CD8-positive, alpha-beta memory T cell (primary cell): Measurements from ENCODE around the gene CCDC112. TPM values are rescaled to one million over a fixed set of nuclear protein-coding genes. Genes with fewer than 3 reads are reported as not detected.

Experiments used
- CTCF ChIA-PET: fragments of 350-600 bp; sonication (Branson Sonifier 250); formaldehyde crosslinking; loops from one replicate; lab custom pipeline; 2021; ENCODE audit warnings: antibody characterized with exemption; lab: Charles Lee
- POLR2A ChIA-PET: fragments of 350-600 bp; sonication (Branson Sonifier 250); formaldehyde crosslinking; loops from one replicate; lab custom pipeline; 2021; ENCODE audit warnings: antibody characterized with exemption; lab: Charles Lee
- DNase-seq, 5 donors: peaks; one replicate each; pipeline versions ENCODE4 v3.0.0 to v3.0.0-alpha.2; 2020 to 2022; ENCODE audit warnings: mixed read lengths in 1 of 5
- H3K27ac ChIP-seq: one replicate; pipeline ENCODE4 v1.7.0; 2013; ENCODE audit warnings: low read depth, mild to moderate bottlenecking, low read length, moderate library complexity
- H3K27me3 ChIP-seq: 2 replicates; pipeline ENCODE4 v1.7.0; 2013; ENCODE audit warnings: low read length, mild to moderate bottlenecking; ENCODE audit not compliant: insufficient read depth, poor library complexity, severe bottlenecking
- H3K36me3 ChIP-seq: 2 replicates; pipeline ENCODE4 v1.7.0; 2013; ENCODE audit warnings: mild to moderate bottlenecking, low read length, moderate library complexity; ENCODE audit not compliant: insufficient read depth
- H3K4me1 ChIP-seq: 2 replicates; pipeline ENCODE4 v1.7.0; 2013; ENCODE audit warnings: mild to moderate bottlenecking, low read length, moderate library complexity; ENCODE audit not compliant: insufficient read depth
- H3K4me3 ChIP-seq: 2 replicates; pipeline ENCODE4 v1.7.0; 2013; ENCODE audit warnings: mild to moderate bottlenecking, low read length
- H3K9me3 ChIP-seq: 2 replicates; pipeline ENCODE4 v1.7.0; 2013; ENCODE audit warnings: mild to moderate bottlenecking, low read length
- H3K27ac Mint-ChIP-seq, 8 donors: one replicate each; pipeline ENCODE4 v1.8.0; 2020 to 2021; ENCODE audit warnings: mixed read lengths in 8 of 8, mild to moderate bottlenecking in 6 of 8, inconsistent platforms in 3 of 8, moderate library complexity in 3 of 8
- H3K27me3 Mint-ChIP-seq, 2 donors: one replicate each; pipeline ENCODE4 v1.8.0; 2020 to 2021; ENCODE audit warnings: mixed read lengths in 2 of 2, mild to moderate bottlenecking in 1 of 2, moderate library complexity in 1 of 2
- H3K36me3 Mint-ChIP-seq, 3 donors: one replicate each; pipeline ENCODE4 v1.8.0; 2020 to 2021; ENCODE audit warnings: mixed read lengths in 3 of 3, inconsistent platforms in 1 of 3, mild to moderate bottlenecking in 1 of 3
- H3K4me1 Mint-ChIP-seq, 3 donors: one replicate each; pipeline ENCODE4 v1.8.0; 2020 to 2021; ENCODE audit warnings: mixed read lengths in 3 of 3, inconsistent platforms in 1 of 3, mild to moderate bottlenecking in 1 of 3
- H3K4me3 Mint-ChIP-seq, 7 donors: one replicate each; pipeline ENCODE4 v1.8.0; 2020 to 2021; ENCODE audit warnings: mixed read lengths in 7 of 7, mild to moderate bottlenecking in 6 of 7, moderate library complexity in 4 of 7, inconsistent platforms in 2 of 7
- H3K9me3 Mint-ChIP-seq, 5 donors: one replicate each; pipeline ENCODE4 v1.8.0; 2020 to 2022; ENCODE audit warnings: mixed read lengths in 5 of 5, mild to moderate bottlenecking in 3 of 5, moderate library complexity in 2 of 5, inconsistent platforms in 1 of 5
- polyA plus RNA-seq: library from polyadenylated mRNA; unstranded; fragments of 300-500 nt; fragmentation: Illumina TruSeq; gene quantifications from one replicate; pipeline ENCODE4 v1.2.3, GENCODE V29; 2021
- total RNA-seq, 2 experiments: library from RNA; stranded (reverse); gene quantifications; one replicate each; pipeline ENCODE4 v1.2.3, GENCODE V29; 2021

Gene CCDC112
- total and polyA plus RNA-seq, 3 experiments from 2014 or later, result 1.6 to 4.8 (median 2.2) TPM

- Histone ChIP-seq H3K27me3 (no peaks in the 10 kb centered on the region), H3K36me3 (peaks cover 28% of the 10 kb centered on the region), H3K27ac (no peak overlapping the region), H3K4me3 (no peak overlapping the region), H3K9me3 (no peaks in the 10 kb centered on the region), H3K4me1 (no peaks in the 10 kb centered on the region)
- H3K4me1 Mint-ChIP-seq, result peaks cover 2 to 8% (median 5%) of the 10 kb centered on the region in 3 donors
- H3K27ac Mint-ChIP-seq, result no peak overlapping the region
- DNase-seq, result no peak
- peaks cover 15 to 64% (median 38%) of the 10 kb centered on the region in 3 donors for H3K36me3 Mint-ChIP-seq
- H3K27me3 Mint-ChIP-seq, result no peaks in the 10 kb centered on the region
- H3K4me3 Mint-ChIP-seq, result no peak overlapping the region
- POLR2A ChIA-PET, result no interaction called here
- CTCF ChIA-PET, result no interaction called here
- H3K9me3 Mint-ChIP-seq, result no peaks in the 10 kb centered on the region
Measured at GRCh38 chr5:115227281-115227680, 69.2 kb downstream of the CCDC112 start.

Other genes starting within 250 kb of the CCDC112 start
- under 1 TPM; 0.15 to 0.58 TPM for gene TRIM36, start 126.7 kb downstream of the CCDC112 start, total RNA-seq
- not detected for gene TRIM36, start 126.7 kb downstream of the CCDC112 start, polyA plus RNA-seq
- 10 to 100 TPM; 44.0 to 46.1 TPM for gene PGGT1B, start 33.8 kb downstream of the CCDC112 start, total RNA-seq
- 12.5 TPM for gene PGGT1B, start 33.8 kb downstream of the CCDC112 start, polyA plus RNA-seq
- gene FEM1C, start 248.1 kb upstream of the CCDC112 start, total RNA-seq, result 10 to 100 TPM; 14.1 to 14.7 TPM
- 2.9 TPM for gene FEM1C, start 248.1 kb upstream of the CCDC112 start, polyA plus RNA-seq